Right renal cortex interstitium (tissue), 3 donors: Measurements from ENCODE around the gene SERINC5. TPM values are rescaled to one million over a fixed set of nuclear protein-coding genes. Genes with fewer than 3 reads are reported as not detected.
"Not testable (repeated sequence)": the region's sequence is repeated elsewhere in the genome, so short reads cannot be mapped to it uniquely, and the experiment has no call there.

Experiments
- DNase-seq, 3 donors: peaks; one replicate each; pipeline ENCODE4 v3.0.0-alpha.2; 2013; ENCODE audit warnings: low read depth in 3 of 3, low spot score in 2 of 3
- polyA plus RNA-seq, 3 donors: library from polyadenylated mRNA; unstranded; fragments of 120-200 nt; gene quantifications; one replicate each; pipeline ENCODE4 v1.2.1, GENCODE V29; 2013; ENCODE audit not compliant: insufficient read length in 3 of 3

Gene SERINC5
- polyA plus RNA-seq, 3 donors, result 52.5 to 56.7 (median 55.6) TPM

GRCh38 chr5:80204808-80205614, 50.8 kb downstream of the SERINC5 start:
- DNase-seq, result no peak

DNA sequence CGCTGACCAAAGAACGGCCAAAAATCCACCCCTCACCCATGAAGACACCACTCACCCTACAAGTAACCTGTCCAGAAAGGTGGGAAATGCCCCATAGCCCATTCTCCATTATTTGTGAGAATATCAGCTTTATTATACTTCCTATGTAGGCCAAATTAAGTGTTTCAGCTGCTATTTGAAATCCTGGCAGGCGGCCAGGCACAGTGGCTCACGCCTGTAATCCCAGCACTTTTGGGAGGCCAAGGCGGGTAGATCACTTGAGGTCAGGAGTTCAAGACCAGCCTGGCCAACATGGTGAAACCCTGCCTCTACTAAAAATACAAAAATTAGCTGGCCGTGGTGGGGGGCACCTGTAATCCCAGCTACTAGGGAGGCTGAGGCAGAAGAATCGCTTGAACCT, 54.1 kb downstream of the SERINC5 start:
- not testable (repeated sequence) for DNase-seq

DNA sequence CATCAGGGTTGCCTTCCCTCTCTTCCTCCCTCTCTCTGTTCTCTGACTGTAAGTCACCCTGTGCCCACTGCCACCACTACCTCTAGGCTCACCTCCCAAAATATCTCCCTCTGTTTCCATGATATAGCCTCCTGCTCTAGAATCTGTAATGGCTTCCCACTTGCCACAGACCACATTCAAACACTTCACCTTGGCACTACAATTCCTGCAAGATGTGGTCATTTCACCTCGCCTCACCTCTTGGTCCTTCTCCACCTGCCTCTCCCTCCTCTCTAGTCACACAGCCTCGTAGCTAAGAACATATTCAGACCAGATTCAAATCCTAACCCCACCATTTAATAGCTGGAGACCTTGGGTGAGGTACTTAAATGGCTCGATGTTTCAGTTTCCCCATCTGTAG, 56.9 kb downstream of the SERINC5 start:
- no peak for DNase-seq

DNA sequence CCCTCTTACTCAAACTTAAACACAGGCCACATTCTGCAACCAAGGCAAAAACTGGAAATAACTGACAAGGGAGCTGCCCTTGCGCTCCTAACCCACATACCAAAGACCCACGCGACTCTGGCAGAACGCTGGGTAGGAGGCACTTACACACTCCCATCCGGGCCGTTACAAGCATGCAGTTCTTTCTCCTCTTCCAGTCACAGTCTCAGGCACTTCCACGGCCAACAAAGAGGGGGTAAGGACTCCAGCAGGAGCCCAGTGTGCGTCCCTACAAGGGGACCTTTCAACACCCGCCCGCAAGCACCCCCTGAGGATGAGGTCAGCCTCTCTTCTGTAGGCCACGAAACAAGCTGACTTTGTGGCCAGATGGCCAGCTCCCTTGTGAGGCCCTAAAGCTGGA, 57.4 kb downstream of the SERINC5 start:
- DNase-seq, result no peak

- no peak for DNase-seq
Observed at GRCh38 chr5:80195837-80196400, 59.9 kb downstream of the SERINC5 start.

DNA sequence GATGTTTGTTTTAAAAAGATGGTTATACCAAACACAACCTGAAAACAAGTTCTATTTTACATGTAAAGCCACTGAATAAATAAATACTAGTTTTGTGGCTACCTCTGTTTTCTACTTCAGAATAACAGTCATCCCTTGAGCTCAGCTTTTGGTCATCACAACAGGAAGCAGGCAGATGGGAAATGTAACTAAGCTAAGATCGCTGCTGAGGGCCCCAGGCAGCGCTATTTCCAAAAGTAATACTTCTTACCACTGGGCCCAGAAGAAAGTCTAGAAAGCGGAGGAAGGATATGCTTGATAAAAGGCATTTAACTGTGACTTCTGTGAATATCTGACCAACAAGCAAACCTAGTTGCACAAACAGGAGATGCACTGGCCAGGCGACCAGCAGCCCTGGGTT, 61.4 kb downstream of the SERINC5 start:
- no peak for DNase-seq

DNA sequence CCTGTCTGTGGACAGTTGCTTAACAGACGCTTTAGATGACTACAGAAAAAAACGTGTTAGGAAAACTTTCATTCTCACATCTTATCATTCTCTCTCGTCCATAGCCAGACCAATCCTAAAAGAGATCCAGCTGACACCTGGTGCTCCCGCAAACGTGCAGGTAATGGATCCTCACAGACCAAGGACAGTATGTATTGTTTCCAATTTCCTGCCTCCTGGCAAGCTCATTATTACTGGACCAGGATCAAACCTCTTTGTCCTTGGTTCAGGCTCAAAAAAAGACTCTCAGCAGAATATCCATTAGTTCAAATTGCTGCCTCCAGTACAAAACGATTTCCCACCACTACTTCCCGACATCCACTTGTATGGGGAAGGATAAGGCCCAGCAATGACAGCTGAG, 62.4 kb downstream of the SERINC5 start:
- no peak for DNase-seq

- DNase-seq, result no peak
Observed at GRCh38 chr5:80192507-80193241, 63.2 kb downstream of the SERINC5 start.

- no peak for DNase-seq
Observed at GRCh38 chr5:80191991-80192398, 63.9 kb downstream of the SERINC5 start.

GRCh38 chr5:80191397-80191796, 64.5 kb downstream of the SERINC5 start:
- no peak for DNase-seq

- no peak for DNase-seq
Observed at GRCh38 chr5:80190960-80191359, 64.9 kb downstream of the SERINC5 start.

- no peak for DNase-seq
Observed at GRCh38 chr5:80189701-80190100, 66.1 kb downstream of the SERINC5 start.

DNA sequence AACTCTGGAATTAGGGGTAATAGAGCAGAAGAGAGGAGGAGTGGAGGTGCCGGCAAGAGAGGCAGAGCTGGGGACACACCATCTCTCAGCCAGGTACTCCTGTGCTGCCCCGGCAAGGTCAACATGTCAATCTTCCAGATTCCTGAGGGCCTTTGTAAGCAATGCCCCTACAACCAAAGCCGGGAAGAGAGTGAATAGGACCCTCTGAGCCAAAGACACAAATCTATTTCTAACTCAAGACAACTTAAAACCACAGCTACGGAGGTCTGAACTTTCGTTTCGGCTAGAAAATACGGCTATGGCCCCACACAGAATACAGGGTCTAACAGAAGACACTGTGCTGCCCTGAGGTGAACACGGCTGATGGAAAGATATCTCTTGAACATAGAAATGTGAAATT, 66.6 kb downstream of the SERINC5 start:
- DNase-seq, result no peak

GRCh38 chr5:80187421-80188090, 68.3 kb downstream of the SERINC5 start:
- no peak for DNase-seq

- not testable (repeated sequence) for DNase-seq
Observed at GRCh38 chr5:80185535-80185934, 70.3 kb downstream of the SERINC5 start.

DNA sequence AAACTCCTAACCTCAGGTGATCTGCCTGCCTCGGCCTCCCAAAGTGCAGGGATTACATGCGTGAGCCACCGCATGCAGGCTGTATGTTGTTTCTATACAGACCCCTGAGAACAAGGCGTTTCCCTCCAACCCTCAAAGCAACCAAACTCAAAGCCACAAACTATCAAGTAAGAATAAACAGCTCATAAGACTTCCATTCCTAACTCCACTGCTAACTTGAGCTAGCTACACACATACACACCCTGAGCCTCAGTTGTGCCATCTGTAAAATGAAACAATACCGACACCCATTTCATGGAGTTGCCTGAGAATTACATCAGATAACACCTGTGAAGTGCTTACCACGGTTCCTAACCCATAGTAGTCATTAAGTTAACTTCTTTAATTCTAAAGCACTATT, 70.8 kb downstream of the SERINC5 start:
- DNase-seq, result no peak

GRCh38 chr5:80184235-80185023, 71.4 kb downstream of the SERINC5 start:
- no peak for DNase-seq

DNA sequence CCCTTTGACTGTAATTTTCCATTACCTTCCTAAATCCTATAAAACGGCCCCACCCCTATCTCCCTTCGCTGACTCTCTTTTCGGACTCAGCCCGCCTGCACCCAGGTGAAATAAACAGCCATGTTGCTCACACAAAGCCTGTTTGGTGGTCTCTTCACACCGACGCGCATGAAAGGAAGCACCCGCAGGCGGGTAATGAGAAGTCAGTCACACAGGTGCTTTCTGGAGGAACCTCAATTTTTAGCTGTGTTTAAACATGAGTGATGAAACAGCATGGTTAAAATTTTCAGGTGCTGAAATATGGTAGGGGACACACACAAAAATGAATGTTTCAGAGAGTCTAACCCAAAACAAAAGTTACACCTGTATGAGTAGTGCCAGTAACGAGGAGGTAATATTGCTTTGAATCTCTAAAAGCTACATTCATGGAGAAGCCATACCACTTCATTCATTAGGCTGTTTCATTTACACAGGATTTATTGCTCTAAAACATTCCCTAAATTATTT, 72.1 kb downstream of the SERINC5 start:
- DNase-seq, result not testable (repeated sequence)

GRCh38 chr5:80182809-80183580, 72.9 kb downstream of the SERINC5 start:
- no peak for DNase-seq
